HL-60 (cell line): ENCODE measurements around the gene HES4.

Experiments
- GABPA ChIP-seq: IDR thresholded peaks from 2 replicates; pipeline ENCODE4 v1.6.1; 2012; ENCODE audit warnings: low read depth
- POLR2AphosphoS5 ChIP-seq: IDR thresholded peaks from 2 replicates; pipeline ENCODE4 v1.6.1; 2012; ENCODE audit warnings: low read depth
- REST ChIP-seq: IDR thresholded peaks from 2 replicates; pipeline ENCODE4 v1.6.1; 2012; ENCODE audit warnings: low read depth; ENCODE audit not compliant: insufficient replicate concordance
- SPI1 ChIP-seq: IDR thresholded peaks from 2 replicates; pipeline ENCODE4 v1.6.1; 2012; ENCODE audit warnings: low read depth, mild to moderate bottlenecking, borderline replicate concordance
- TF ChIP-seq, protein P1 (sequence below): IDR thresholded peaks from one replicate; pipeline ENCODE4 v1.5.1; 2011; ENCODE audit warnings: low read length, control low read depth, inconsistent platforms; ENCODE audit not compliant: insufficient read depth

GRCh38 chr1:999725-1000356, at the start of gene HES4:
- TF ChIP-seq, protein P1, sequence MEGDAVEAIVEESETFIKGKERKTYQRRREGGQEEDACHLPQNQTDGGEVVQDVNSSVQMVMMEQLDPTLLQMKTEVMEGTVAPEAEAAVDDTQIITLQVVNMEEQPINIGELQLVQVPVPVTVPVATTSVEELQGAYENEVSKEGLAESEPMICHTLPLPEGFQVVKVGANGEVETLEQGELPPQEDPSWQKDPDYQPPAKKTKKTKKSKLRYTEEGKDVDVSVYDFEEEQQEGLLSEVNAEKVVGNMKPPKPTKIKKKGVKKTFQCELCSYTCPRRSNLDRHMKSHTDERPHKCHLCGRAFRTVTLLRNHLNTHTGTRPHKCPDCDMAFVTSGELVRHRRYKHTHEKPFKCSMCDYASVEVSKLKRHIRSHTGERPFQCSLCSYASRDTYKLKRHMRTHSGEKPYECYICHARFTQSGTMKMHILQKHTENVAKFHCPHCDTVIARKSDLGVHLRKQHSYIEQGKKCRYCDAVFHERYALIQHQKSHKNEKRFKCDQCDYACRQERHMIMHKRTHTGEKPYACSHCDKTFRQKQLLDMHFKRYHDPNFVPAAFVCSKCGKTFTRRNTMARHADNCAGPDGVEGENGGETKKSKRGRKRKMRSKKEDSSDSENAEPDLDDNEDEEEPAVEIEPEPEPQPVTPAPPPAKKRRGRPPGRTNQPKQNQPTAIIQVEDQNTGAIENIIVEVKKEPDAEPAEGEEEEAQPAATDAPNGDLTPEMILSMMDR, result no peak
- no peak for TF ChIP-seq GABPA
- TF ChIP-seq POLR2AphosphoS5, result no peak
- TF ChIP-seq SPI1, result no peak
- TF ChIP-seq REST, result no peak
